Stimulated activated CD8-positive, alpha-beta memory T cell treated with anti-CD3 and anti-CD28 coated beads, Interleukin-4, amount 100 ng/mL, for 24 hours (primary cell): Measurements from ENCODE around the gene RAP1GAP.
"Not testable (repeated sequence)": the region's sequence is repeated elsewhere in the genome, so short reads cannot be mapped to it uniquely, and the experiment has no call there.

Experiments used
- DNase-seq: peaks from one replicate; pipeline ENCODE4 v3.0.0-alpha.2; 2020; ENCODE audit warnings: low read depth

RAP1GAP gene

GRCh38 chr1:21644348-21644747, 24.8 kb downstream of the RAP1GAP start:
- no peak for DNase-seq

DNA sequence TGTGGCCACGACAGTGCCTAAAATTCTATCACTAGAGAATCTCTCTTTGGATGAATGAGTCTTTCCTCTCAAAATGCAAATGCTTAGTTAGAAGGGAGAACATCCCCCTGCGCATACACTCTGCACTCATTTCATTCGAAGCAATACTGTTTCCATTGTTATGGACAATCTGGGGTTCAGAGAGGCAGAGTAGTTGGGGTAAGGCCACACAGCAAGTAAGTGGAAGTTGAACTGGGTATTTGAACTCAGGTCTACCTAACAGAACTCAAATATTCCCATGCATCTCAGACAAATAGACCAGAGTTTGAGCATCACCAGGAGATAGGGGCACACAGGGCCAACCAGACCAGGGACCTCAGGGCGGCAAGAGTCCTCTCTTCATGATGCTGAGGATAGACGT, 25.5 kb downstream of the RAP1GAP start:
- DNase-seq: no peak

GRCh38 chr1:21641967-21642739, 27.0 kb downstream of the RAP1GAP start:
- no peak for DNase-seq

DNA sequence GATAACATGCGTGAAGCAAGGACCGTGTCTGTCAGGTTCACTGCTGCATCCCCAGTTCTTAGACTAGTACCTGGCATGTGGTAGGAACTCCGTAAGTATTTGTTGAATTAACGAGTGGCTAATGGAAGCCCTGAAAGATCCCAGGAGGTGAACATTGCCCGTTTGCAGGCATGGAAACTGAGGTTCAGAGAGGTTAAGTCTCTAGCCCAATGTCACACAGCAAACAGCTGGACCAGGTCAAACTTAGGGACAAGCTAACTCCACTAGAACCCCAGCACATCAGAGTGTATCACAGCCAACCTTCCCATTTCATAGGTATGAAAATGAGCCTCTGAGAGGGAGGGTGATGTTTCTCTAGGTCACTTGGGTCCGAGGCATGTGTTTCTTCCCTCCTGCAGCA, 27.6 kb downstream of the RAP1GAP start:
- DNase-seq: no peak

GRCh38 chr1:21641076-21641475, 28.1 kb downstream of the RAP1GAP start:
- no peak for DNase-seq

GRCh38 chr1:21640653-21641052, 28.5 kb downstream of the RAP1GAP start:
- no peak for DNase-seq

- no peak for DNase-seq
Measured at GRCh38 chr1:21639594-21640041, 29.5 kb downstream of the RAP1GAP start.

DNA sequence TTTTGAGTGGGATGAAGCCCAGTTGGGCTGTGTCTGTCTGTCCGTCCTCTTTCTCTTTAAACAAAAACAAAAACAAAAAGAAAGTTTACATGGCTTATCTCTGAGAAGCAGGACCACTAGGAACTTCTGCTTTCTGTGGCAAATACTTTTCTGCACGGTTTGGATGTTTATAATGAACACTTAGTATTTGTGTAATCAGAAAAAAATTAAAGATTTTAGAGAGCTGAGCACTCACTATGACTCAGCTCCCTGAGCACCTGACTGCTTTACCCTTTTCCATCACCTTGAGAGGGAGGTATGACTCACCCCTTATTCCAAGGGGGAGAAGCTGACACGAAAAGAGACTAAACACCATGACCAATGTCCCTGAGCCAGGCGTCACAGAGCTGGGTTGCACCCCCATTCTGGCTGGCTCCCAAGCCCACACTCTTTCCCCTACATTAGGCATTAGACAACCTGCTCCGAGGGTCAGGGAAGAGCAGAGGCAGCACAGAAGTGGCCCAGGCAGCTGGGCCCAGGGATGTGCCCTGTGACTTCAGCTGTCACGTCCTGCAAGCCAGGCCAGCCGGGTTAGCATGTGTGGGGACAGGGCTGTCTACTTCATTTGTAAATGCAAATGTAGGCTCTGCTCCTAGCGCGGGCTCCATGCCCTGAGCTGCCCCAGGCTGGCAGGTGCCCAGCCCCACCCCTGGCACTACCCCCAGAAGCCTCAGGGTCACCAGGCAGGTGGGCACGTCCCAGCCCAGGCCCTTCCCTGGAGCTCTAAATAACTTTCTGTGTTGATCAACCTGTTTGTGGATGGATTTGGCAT, 30.4 kb downstream of the RAP1GAP start:
- DNase-seq: no peak

DNA sequence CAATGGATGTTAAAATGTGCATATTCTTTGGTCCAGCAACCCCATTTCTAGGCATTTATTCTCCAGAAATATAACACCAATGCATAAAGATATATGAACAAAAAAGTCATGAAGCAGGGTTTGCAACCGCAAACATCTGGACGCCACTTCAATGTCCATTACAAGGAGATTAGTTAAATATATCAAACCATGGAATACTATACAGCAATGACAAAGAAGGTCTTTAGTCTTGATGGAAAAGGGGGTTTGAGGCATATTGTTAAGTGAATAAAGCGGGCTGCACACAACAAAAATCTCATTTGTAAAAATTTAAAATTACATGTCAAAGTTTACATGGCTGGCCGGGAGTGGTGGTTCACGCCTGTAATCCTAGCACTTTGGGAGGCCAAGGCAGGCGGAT, 31.6 kb downstream of the RAP1GAP start:
- no peak for DNase-seq

GRCh38 chr1:21636029-21636428, 33.1 kb downstream of the RAP1GAP start:
- DNase-seq: no peak

DNA sequence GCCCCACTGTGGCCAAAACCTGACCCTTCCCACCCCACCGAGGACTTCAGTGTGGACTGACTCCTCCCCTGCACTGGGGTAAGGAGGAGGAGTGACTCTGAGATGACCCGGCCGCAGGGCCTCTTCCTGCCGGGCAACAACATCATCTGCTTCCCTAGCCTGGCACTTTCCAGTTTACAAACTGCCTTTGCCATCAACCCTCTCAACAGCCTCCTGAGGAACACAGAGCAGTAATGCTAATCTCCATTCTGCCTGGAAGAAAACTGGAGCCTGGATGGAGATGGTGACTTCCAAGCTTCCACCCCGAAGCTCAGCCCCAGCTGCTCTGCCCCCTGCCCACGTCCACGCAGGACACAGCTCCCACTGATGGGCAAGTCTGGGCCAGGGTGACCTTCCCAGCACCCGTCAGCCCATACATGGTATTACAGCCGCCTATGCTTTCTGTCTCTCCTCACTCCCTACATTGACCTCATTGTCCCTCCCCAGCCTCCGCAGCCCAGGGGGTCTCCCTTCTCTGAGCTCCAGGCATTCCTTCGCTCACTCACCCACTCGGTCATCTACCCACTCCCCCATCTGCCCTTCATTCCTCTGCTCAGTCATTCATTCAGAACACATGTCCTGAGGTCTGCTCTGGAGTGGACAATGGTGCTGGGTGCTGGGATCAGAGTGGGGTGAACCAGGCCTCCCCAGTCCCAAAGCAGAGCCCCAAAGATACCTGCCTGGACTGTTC, 34.2 kb downstream of the RAP1GAP start:
- DNase-seq: no peak

- no peak for DNase-seq
Measured at GRCh38 chr1:21633992-21634805, 35.0 kb downstream of the RAP1GAP start.

- DNase-seq: no peak
Measured at GRCh38 chr1:21633141-21633755, 35.9 kb downstream of the RAP1GAP start.

GRCh38 chr1:21631944-21632887, 36.9 kb downstream of the RAP1GAP start:
- DNase-seq: no peak

GRCh38 chr1:21631590-21631943, 37.6 kb downstream of the RAP1GAP start:
- not testable (repeated sequence) for DNase-seq

DNA sequence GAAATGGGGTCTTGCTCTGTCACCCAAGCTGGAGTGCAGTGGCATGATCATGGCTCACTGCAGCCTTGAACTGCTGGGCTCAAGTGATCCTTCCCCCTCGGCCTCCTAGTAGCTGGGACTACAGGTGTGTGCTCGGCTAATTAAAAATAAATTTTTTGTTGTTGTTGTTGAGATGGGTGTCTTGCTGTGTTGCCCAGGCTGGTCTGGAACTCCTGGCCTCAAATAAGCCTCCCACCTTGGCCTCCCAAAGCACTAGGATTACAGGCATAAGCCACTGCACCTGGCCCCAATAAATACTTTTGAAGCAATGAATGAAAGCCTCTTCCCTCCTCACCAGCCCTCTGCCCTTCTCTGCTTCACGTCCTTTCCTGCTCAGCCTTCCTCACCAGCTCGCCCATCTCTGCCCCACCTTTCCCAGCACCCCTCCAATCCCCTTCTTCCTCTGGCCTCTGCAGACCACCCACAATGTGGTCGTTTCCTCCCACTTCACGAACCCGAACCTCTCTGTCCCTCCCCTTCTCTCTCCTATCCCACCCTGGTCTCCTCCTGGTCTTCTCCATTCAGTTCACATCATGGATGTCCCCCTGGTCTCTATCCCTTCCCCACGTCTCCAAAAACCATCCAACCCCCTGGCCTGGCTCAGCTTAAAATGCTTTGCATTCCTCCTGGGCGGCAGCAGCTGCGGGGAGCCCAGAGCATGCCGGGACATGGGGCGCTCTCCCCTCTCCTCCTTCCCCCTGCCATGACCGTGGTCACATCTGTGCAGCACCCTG, 38.4 kb downstream of the RAP1GAP start:
- no peak for DNase-seq

GRCh38 chr1:21629971-21630370, 39.2 kb downstream of the RAP1GAP start:
- no peak for DNase-seq

- no peak for DNase-seq
Measured at GRCh38 chr1:21628798-21629393, 40.3 kb downstream of the RAP1GAP start.

DNA sequence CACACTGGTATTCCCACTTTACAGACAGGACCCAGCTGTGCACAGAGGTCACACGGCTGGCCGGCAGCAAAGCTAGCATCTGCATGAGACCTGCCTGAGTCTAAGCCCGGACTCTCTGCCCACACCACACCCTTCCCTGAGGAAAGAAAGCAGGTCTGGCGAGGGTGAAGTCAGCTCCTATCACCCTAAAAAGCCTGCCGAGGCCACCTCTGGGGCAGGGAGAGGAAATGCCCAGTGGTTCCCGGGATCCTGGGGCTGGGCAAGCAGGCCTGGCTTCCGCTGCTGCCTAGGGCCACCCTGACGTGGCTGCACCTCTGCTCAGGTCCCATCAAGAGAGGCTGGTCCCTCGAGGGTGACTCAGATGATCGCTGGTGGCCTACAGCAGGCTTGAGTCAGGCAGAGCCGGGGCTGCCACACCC, 42.2 kb downstream of the RAP1GAP start:
- DNase-seq: no peak
